Omental fat pad (tissue), 4 donors: ENCODE data around the gene WFDC12. TPM values are rescaled to one million over a fixed set of nuclear protein-coding genes. Genes with fewer than 3 reads are reported as not detected.

ENCODE experiments used
- ATAC-seq: fragments of 150-250 bp; one replicate; pipeline ENCODE4 v1.9.1; 2016; ENCODE audit warnings: mild to moderate bottlenecking, moderate library complexity; ENCODE audit not compliant: low FRiP score
- DNase-seq: peaks from one replicate; pipeline ENCODE4 v3.0.0-alpha.2; 2019; ENCODE audit warnings: low spot score
- total RNA-seq, 4 donors: library from RNA; depleted of rRNA; stranded (reverse); fragments of >200 nt; gene quantifications; one replicate each; pipeline ENCODE4 v1.1.0, GENCODE V29; 2016
- TF ChIP-seq, protein P1 (sequence below), 3 donors: fragments of 450-650 bp; IDR thresholded peaks; one replicate each; pipeline ENCODE4 v1.5.1; 2016 to 2017; ENCODE audit warnings: antibody characterized with exemption in 3 of 3, mild to moderate bottlenecking in 3 of 3, moderate library complexity in 2 of 3

Gene WFDC12
- total RNA-seq, 4 donors from 2014 or later = not detected

DNA sequence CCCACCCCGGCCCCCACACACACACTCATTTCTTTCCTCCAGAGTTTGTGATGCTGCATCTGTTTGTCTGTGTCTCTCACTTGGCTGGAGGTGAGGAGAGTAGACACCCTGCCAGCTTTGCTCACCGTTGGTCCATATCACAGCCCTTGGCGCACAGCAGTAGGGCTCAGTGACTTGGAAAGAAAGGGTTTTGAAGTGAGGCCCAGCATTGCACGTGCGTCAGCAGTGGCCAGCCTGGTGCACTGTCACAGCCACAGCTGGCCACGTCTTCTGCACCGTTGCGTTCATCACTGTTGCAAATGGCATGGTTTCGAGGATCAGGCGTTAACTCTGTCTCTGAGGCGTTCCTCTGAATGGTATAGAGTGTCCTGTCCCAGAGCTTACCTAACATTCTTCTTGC, 13.0 kb downstream of the WFDC12 start:
- no peak for ATAC-seq

DNA sequence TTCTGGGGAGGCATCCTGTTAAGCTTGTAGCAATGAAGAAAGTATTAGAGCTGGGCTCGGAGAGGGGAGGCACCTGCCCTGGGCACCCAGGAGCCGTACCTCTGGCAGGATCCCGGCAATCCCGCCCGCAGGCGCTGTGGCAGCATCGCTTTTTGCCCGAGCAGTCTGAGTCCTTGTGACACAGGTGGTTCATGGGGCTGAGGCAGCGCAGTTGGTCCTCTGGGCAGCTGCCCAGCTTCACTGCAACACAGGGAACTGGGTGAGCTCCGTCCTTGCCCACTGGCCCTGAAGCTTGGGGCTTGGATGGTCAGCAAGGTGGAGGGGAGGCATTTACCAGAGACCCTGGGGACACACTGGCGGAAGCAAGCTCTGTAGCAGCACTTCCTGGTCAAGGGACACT, 14.0 kb downstream of the WFDC12 start:
- DNase-seq (no peak), ATAC-seq (no peak)
- TF ChIP-seq, protein P1, sequence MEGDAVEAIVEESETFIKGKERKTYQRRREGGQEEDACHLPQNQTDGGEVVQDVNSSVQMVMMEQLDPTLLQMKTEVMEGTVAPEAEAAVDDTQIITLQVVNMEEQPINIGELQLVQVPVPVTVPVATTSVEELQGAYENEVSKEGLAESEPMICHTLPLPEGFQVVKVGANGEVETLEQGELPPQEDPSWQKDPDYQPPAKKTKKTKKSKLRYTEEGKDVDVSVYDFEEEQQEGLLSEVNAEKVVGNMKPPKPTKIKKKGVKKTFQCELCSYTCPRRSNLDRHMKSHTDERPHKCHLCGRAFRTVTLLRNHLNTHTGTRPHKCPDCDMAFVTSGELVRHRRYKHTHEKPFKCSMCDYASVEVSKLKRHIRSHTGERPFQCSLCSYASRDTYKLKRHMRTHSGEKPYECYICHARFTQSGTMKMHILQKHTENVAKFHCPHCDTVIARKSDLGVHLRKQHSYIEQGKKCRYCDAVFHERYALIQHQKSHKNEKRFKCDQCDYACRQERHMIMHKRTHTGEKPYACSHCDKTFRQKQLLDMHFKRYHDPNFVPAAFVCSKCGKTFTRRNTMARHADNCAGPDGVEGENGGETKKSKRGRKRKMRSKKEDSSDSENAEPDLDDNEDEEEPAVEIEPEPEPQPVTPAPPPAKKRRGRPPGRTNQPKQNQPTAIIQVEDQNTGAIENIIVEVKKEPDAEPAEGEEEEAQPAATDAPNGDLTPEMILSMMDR (IDR thresholded peaks at IDR 0.05) = no peak

More for the DNA sequence above, 13.0 kb downstream of the WFDC12 start:
- TF ChIP-seq, protein P1 (IDR thresholded peaks at IDR 0.05) = no peak
- DNase-seq = no peak

DNA sequence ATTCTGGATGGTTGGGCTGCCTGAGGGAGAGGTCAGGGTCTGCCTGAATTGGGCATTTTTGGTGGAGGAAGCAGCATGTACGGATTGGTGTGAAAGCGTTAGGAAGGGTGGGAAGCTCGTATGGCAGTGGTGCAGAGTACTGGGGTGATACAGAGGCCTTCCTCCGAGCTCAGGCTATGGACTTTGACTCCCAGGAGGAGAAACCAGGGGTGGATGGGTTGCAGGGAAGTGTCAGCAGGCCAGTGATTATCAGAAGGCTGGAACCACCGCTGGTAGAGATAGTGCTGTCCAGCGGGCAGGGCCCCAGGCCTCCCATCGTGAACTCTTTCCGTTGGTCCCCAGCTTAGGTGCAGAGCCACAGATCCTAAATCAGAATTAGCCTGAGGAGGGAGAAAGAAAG, 14.6 kb downstream of the WFDC12 start:
- DNase-seq (no peak), ATAC-seq (no peak)
- TF ChIP-seq, protein P1 (IDR thresholded peaks at IDR 0.05) = no peak

DNA sequence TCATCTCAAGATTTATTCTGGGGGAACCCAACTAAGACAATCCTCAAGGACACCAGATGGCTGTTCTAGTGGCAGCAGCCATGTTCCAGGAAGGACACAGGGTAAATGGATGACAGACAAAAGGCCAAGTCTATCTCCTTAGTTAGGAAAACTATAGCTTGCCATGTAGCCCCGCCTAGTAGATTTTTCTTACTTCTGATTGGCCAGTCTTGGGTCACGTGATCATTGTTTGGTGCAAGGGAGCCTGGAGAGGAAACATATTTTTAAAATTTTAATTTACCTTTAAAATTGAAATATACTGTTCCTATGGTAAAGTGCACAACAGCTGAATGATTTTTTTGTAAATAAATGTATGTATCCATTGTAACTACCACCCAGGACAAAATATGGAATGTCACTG, 18.9 kb downstream of the WFDC12 start:
- DNase-seq (no peak), ATAC-seq (no peak)
- TF ChIP-seq, protein P1 (IDR thresholded peaks at IDR 0.05) = no peak

DNA sequence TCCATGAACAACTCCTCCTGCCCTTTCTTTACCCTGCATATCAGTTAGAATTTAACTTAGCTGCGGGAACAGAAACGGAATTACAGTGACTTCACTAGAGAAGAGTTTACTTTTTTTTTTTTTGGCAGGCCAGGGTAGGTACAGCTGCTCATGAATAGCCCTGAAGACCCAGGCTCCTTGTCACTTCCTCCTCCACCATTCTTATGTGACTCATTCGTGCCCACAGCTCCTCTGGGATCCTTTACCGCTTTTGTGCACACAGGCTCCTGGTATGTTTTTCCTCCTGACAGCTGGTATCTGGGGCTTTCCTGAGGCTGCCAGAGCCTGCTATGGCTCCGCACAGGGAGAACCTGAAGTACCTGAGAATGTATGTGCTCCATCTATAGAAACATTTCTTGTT, 19.5 kb downstream of the WFDC12 start:
- ATAC-seq = no peak
- no peak for DNase-seq
- TF ChIP-seq, protein P1 (IDR thresholded peaks at IDR 0.05) = no peak

DNA sequence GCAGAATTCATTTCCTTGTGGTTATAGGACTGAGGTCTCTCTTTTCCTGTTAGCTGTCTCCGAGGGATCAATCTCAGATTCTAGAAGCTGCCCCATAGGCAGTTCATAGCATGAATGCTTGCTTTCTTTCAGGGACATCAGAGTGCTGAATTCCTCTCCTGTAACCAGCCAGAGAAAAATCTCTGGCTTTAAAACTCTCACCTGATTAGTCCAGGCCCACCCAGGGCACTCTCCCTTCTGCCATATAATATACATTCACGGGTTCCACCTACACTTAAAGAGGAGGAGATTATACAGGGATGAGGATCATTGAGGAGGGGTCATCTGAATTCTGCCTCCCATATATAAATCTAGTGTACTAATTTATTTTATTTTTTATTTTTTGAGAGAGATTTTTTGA, 21.2 kb downstream of the WFDC12 start:
- no peak for ATAC-seq

DNA sequence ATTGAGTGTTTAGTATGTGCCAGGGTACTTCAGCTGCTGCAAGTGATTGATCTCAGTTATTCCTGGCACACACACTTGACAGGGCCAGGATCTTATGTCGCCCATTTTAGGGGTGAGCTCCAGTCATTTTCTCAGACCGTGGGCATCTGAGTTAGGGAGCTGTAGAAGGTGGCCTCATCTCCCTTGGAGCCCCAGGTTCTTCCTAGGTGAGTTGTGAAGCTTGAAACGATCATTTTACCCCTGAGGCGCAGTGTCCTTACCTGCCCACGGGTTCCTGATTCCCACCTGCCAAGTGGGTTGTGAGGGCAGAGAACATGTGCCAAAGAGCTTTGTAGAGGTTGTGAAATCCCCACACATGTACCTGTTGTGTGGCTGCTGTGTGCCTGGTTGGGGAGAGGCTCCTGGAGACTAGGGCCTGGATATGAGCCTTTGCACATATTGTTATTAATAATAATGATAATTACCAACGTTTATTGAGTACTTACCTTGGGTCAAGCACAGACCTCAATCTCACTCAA, 22.9 kb downstream of the WFDC12 start:
- TF ChIP-seq, protein P1 (IDR thresholded peaks at IDR 0.05) = no peak
- ATAC-seq = no peak
- no peak for DNase-seq

More for the DNA sequence above, 21.2 kb downstream of the WFDC12 start:
- DNase-seq = no peak
- TF ChIP-seq, protein P1 (IDR thresholded peaks at IDR 0.05) = no peak
